H1 (cell line): ENCODE results near the gene CARD16. TPM values are rescaled to one million over a fixed set of nuclear protein-coding genes. Genes with fewer than 3 reads are reported as not detected.

Experiments used
- CTCF ChIA-PET: fragments of 300-600 bp; sonication (Branson Sonifier 250); formaldehyde crosslinking; loops from one replicate; lab custom pipeline; 2021; ENCODE audit not compliant: partially characterized antibody; lab: Charles Lee
- POLR2A ChIA-PET: fragments of 300-600 bp; sonication (Branson Sonifier 250); formaldehyde crosslinking; loops from one replicate; lab custom pipeline; 2021; ENCODE audit warnings: inconsistent platforms; ENCODE audit not compliant: partially characterized antibody; lab: Charles Lee
- DNase-seq, 2 experiments: peaks; one replicate each; pipeline versions ENCODE4 v3.0.0 to v3.0.0-alpha.2; 2010 to 2022; ENCODE audit warnings: low spot score in 2 of 2, low read depth in 1 of 2, mixed read lengths in 1 of 2
- FAIRE-seq: peaks from 2 replicates; lab custom pipeline; 2011; peaks lifted over from hg19 to GRCh38; lab: Jason Lieb, UNC
- H2AFZ ChIP-seq: 2 replicates; pipeline ENCODE4 v1.8.1; 2012; ENCODE audit warnings: low read length, inconsistent platforms
- H2AK5ac ChIP-seq: 2 replicates; pipeline ENCODE4 v1.6.1; 2013; ENCODE audit warnings: low read depth, low read length
- H2BK120ac ChIP-seq: replicated peaks from 2 replicates; pipeline ENCODE3; 2013; ENCODE audit warnings: low read depth, low read length, inconsistent platforms
- H2BK12ac ChIP-seq: 2 replicates; pipeline ENCODE4 v1.6.1; 2013; ENCODE audit warnings: low read depth, low read length
- H2BK15ac ChIP-seq: 2 replicates; pipeline ENCODE4 v1.6.1; 2013; ENCODE audit warnings: low read length
- H2BK20ac ChIP-seq: 2 replicates; pipeline ENCODE4 v1.6.1; 2013; ENCODE audit warnings: low read length
- H2BK5ac ChIP-seq: 2 replicates; pipeline ENCODE4 v1.6.1; 2013; ENCODE audit warnings: low read depth, low read length
- H3K14ac ChIP-seq: 2 replicates; pipeline ENCODE4 v1.6.1; 2013; ENCODE audit warnings: inconsistent platforms; ENCODE audit not compliant: insufficient read length
- H3K18ac ChIP-seq: 2 replicates; pipeline ENCODE4 v1.6.1; 2013; ENCODE audit warnings: low read length; ENCODE audit errors: extremely low read depth
- H3K23ac ChIP-seq: 2 replicates; pipeline ENCODE4 v1.6.1; 2013; ENCODE audit warnings: inconsistent platforms; ENCODE audit not compliant: insufficient read length
- H3K23me2 ChIP-seq: 2 replicates; pipeline ENCODE4 v1.6.1; 2013; ENCODE audit warnings: low read depth, low read length
- H3K27ac ChIP-seq: 2 replicates; pipeline ENCODE4 v1.6.1; 2011; ENCODE audit warnings: low read depth, low read length, inconsistent platforms
- H3K27me3 ChIP-seq, 4 experiments: replicated peaks in 1 of 4; 1 replicate in 1 of 4; 2 replicates in 3 of 4; pipeline versions ENCODE4 v1.6.1 to v1.8.1; 2011 to 2013; ENCODE audit warnings: low read length in 3 of 4, mild to moderate bottlenecking in 3 of 4, inconsistent platforms in 2 of 4, mixed read lengths in 2 of 4, moderate library complexity in 1 of 4; ENCODE audit not compliant: control insufficient read depth in 3 of 4, insufficient read depth in 3 of 4; ENCODE audit errors: extremely low read depth in 1 of 4
- H3K36me3 ChIP-seq, 4 experiments: 2 replicates each; pipeline versions ENCODE4 v1.6.1 to v1.8.1; 2011 to 2013; ENCODE audit warnings: mild to moderate bottlenecking in 4 of 4, low read length in 3 of 4, moderate library complexity in 2 of 4, control low read depth in 1 of 4, inconsistent platforms in 1 of 4; ENCODE audit not compliant: insufficient read depth in 4 of 4, control insufficient read depth in 2 of 4
- H3K4ac ChIP-seq: replicated peaks from 2 replicates; pipeline ENCODE3; 2013; ENCODE audit warnings: low read length, low read depth, mixed read lengths, inconsistent platforms; ENCODE audit not compliant: insufficient read length
- H3K4me1 ChIP-seq, 4 experiments: replicated peaks in 1 of 4; 1 replicate in 1 of 4; 2 replicates in 3 of 4; pipeline versions ENCODE4 v1.6.1 to v1.8.1; 2011 to 2013; ENCODE audit warnings: low read length in 3 of 4, inconsistent platforms in 2 of 4, mixed read lengths in 1 of 4; ENCODE audit not compliant: insufficient read depth in 4 of 4, control insufficient read depth in 3 of 4
- H3K4me2 ChIP-seq, 2 experiments: 2 replicates each; pipeline versions ENCODE4 v1.6.1 to v1.8.1; 2011 to 2013; ENCODE audit warnings: low read depth in 2 of 2, low read length in 2 of 2, control low read depth in 1 of 2, inconsistent platforms in 1 of 2, mild to moderate bottlenecking in 1 of 2; ENCODE audit not compliant: insufficient read depth in 1 of 2
- H3K4me3 ChIP-seq, 4 experiments: fragments of 200-600, 300-600 bp in 1 of 4; sonication (generic), shearing (Covaris generic), sonication (Bioruptor Twin) in 1 of 4; 2 replicates each; pipeline versions ENCODE4 v1.5.1 to v1.8.1; 2011 to 2016; ENCODE audit warnings: low read length in 4 of 4, low read depth in 3 of 4, control low read depth in 2 of 4, inconsistent platforms in 2 of 4, mild to moderate bottlenecking in 2 of 4, mixed read lengths in 1 of 4, moderate library complexity in 1 of 4; ENCODE audit not compliant: insufficient read depth in 2 of 4; ENCODE audit errors: extremely low read depth in 1 of 4
- H3K56ac ChIP-seq: replicated peaks from 2 replicates; pipeline ENCODE3; 2013; ENCODE audit warnings: low read depth, mild to moderate bottlenecking, mixed read lengths, low read length, inconsistent platforms; ENCODE audit not compliant: insufficient read length
- H3K79me1 ChIP-seq: 2 replicates; pipeline ENCODE4 v1.6.1; 2013; ENCODE audit warnings: low read depth, low read length, control low read depth
- H3K79me2 ChIP-seq, 2 experiments: 2 replicates each; pipeline versions ENCODE4 v1.6.1 to v1.8.1; 2012 to 2013; ENCODE audit warnings: low read length in 2 of 2, mild to moderate bottlenecking in 2 of 2, inconsistent platforms in 1 of 2; ENCODE audit not compliant: insufficient read depth in 2 of 2, control insufficient read depth in 1 of 2
- H3K9ac ChIP-seq, 4 experiments: replicated peaks in 1 of 4; 1 replicate in 1 of 4; 2 replicates in 3 of 4; pipeline versions ENCODE4 v1.6.1 to v1.8.1; 2011 to 2013; ENCODE audit warnings: low read depth in 3 of 4, low read length in 3 of 4, control low read depth in 2 of 4, mild to moderate bottlenecking in 2 of 4, moderate library complexity in 2 of 4, inconsistent platforms in 1 of 4; ENCODE audit errors: extremely low read depth in 1 of 4
- H3K9me3 ChIP-seq, 2 experiments: 2 replicates each; pipeline versions ENCODE4 v1.6.1 to v1.8.1; 2012 to 2013; ENCODE audit warnings: mild to moderate bottlenecking in 2 of 2, moderate library complexity in 2 of 2, control low read depth in 1 of 2, inconsistent platforms in 1 of 2, low read depth in 1 of 2, low read length in 1 of 2, mixed read lengths in 1 of 2; ENCODE audit not compliant: insufficient read depth in 2 of 2
- H4K20me1 ChIP-seq, 2 experiments: replicated peaks in 1 of 2; 2 replicates each; pipeline versions ENCODE3 to v1.8.1; 2011 to 2013; ENCODE audit warnings: inconsistent platforms in 2 of 2, low read length in 2 of 2, mild to moderate bottlenecking in 1 of 2; ENCODE audit not compliant: insufficient read depth in 2 of 2, control insufficient read depth in 1 of 2
- H4K5ac ChIP-seq: 2 replicates; pipeline ENCODE4 v1.6.1; 2013; ENCODE audit warnings: low read length, low read depth, mixed read lengths, inconsistent platforms; ENCODE audit not compliant: insufficient read length
- H4K8ac ChIP-seq: 2 replicates; pipeline ENCODE4 v1.8.0; 2013; ENCODE audit warnings: mild to moderate bottlenecking, moderate library complexity, low read length, inconsistent platforms; ENCODE audit not compliant: insufficient read depth; ENCODE audit errors: extremely low read depth
- H4K91ac ChIP-seq: replicated peaks from 2 replicates; pipeline ENCODE3; 2013; ENCODE audit warnings: low read length, mixed read lengths, inconsistent platforms; ENCODE audit not compliant: insufficient read length
- BACH1 ChIP-seq: IDR thresholded peaks from 2 replicates; pipeline ENCODE4 v1.6.1; 2012; ENCODE audit warnings: low read length, improper control_type of control experiment
- BCL11A ChIP-seq, 2 experiments: IDR thresholded peaks; one replicate each; pipeline ENCODE4 v1.6.1; 2011; ENCODE audit warnings: low read depth in 2 of 2, low read length in 2 of 2, mild to moderate bottlenecking in 2 of 2
- BRCA1 ChIP-seq: IDR thresholded peaks from 2 replicates; pipeline ENCODE4 v1.6.1; 2012; ENCODE audit warnings: low read depth, low read length, improper control_type of control experiment
- CBX5 ChIP-seq: fragments of 300-800, 300-1000 bp; sonication (generic); IDR thresholded peaks from 2 replicates; pipeline ENCODE4 v1.7.1; 2016; ENCODE audit warnings: antibody characterized with exemption, low read length, low read depth
- EGR1 ChIP-seq: IDR thresholded peaks from 2 replicates; pipeline ENCODE4 v1.6.1; 2011; ENCODE audit warnings: low read depth, low read length, borderline replicate concordance
- GTF2F1 ChIP-seq: IDR thresholded peaks from 2 replicates; pipeline ENCODE4 v1.6.1; 2012; ENCODE audit warnings: low read depth, low read length, improper control_type of control experiment, borderline replicate concordance
- MAFK ChIP-seq: IDR thresholded peaks from 2 replicates; pipeline ENCODE4 v1.6.1; 2012; ENCODE audit warnings: low read depth, mild to moderate bottlenecking, improper control_type of control experiment, low read length
- MAX ChIP-seq: IDR thresholded peaks from 2 replicates; pipeline ENCODE4 v1.6.1; 2012; ENCODE audit warnings: inconsistent platforms
- RFX5 ChIP-seq: IDR thresholded peaks from 2 replicates; pipeline ENCODE4 v1.6.1; 2011; ENCODE audit warnings: low read depth, low read length, improper control_type of control experiment, borderline replicate concordance
- SIN3A ChIP-seq, 2 experiments: IDR thresholded peaks in 1 of 2; conservative IDR thresholded peaks in 1 of 2; 2 replicates each; pipeline ENCODE4 v1.6.1; 2011 to 2012; ENCODE audit warnings: low read length in 2 of 2, improper control_type of control experiment in 1 of 2, low read depth in 1 of 2, mild to moderate bottlenecking in 1 of 2
- SUZ12 ChIP-seq: fragments of 200-600 bp; sonication (generic); IDR thresholded peaks from 2 replicates; pipeline ENCODE4 v1.6.1; 2012; ENCODE audit warnings: mild to moderate bottlenecking, inconsistent platforms, low read length, moderate library complexity, mixed read lengths
- USF2 ChIP-seq: IDR thresholded peaks from 2 replicates; pipeline ENCODE4 v1.6.1; 2011; ENCODE audit warnings: low read length, improper control_type of control experiment
- WGBS, 2 experiments: shearing (Covaris generic) in 1 of 2; methylation state at CpG; one replicate each; pipeline versions ENCODE4 v1.1.6 to v1.1.7; 2013 to 2015; ENCODE audit warnings: low lambda C conversion rate in 2 of 2, mixed read lengths in 2 of 2, inconsistent platforms in 1 of 2, low coverage in 1 of 2, missing lambda C conversion rate in 1 of 2; ENCODE audit not compliant: insufficient replicate concordance in 2 of 2, insufficient coverage in 1 of 2, insufficient read length in 1 of 2; ENCODE audit errors: extremely low coverage in 1 of 2, missing lambda C conversion rate in 1 of 2; 5-methylcytosine and 5-hydroxymethylcytosine counted together
- polyA plus RNA-seq, 7 experiments: library from polyadenylated mRNA; depleted of rRNA in 3 of 7; stranded (reverse) in 5 of 7; unstranded in 2 of 7; fragments of >200 nt in 5 of 7; fragments of 200-250 nt in 2 of 7; gene quantifications; 1 replicate in 5 of 7; 2 replicates in 1 of 7; 4 replicates in 1 of 7; pipeline versions ENCODE4 v1.2.1 to v1.2.3, GENCODE V29; 2011 to 2013; ENCODE audit warnings: missing spikeins in 2 of 7, mixed read lengths in 2 of 7
- total RNA-seq: library from RNA; stranded (reverse); fragmentation: NEBNext Ultra II Directional; extraction: Animal tissue kit (Norgen Biotek cat#: 25700); gene quantifications from 2 replicates; pipeline ENCODE4 v1.2.1, GENCODE V29; 2021

Gene CARD16
- total and polyA plus RNA-seq, 2 of the 8 experiments (the other 6 are each of a cell fraction or from before 2014, with no cell fraction given) = not detected

- Histone ChIP-seq H2BK12ac (no peak overlapping the region), H3K18ac (no peak overlapping the region), H3K27me3 (no peaks in the 10 kb centered on the region), H2BK5ac (no peak overlapping the region), H3K4me1 (no peaks in the 10 kb centered on the region), H4K5ac (no peak overlapping the region), H2AFZ (no peak overlapping the region), H3K23ac (no peak overlapping the region), H3K4me3 (no peak overlapping the region), H2BK120ac (no peak overlapping the region), H4K8ac (no peak overlapping the region), H3K9ac (no peak overlapping the region), H3K27ac (no peak overlapping the region), H2BK20ac (no peak overlapping the region), H2BK15ac (no peak overlapping the region), H4K91ac (no peak overlapping the region), H3K14ac (no peak overlapping the region), H3K36me3 (no peaks in the 10 kb centered on the region), H3K4ac (no peak overlapping the region), H4K20me1 (no peaks in the 10 kb centered on the region), H3K79me1 (no peaks in the 10 kb centered on the region), H3K23me2 (no peaks in the 10 kb centered on the region), H3K4me2 (no peak overlapping the region), H3K9me3 (no peaks in the 10 kb centered on the region), H3K79me2 (no peaks in the 10 kb centered on the region), H3K56ac (no peak overlapping the region), H2AK5ac (no peak overlapping the region)
- ChIA-PET POLR2A (no interaction called here), CTCF (no interaction called here)
- WGBS, 2 experiments = 67% methylated on average over 2 of the region's 2 CpGs; no CpG with 5 or more reads in 1 of the 2 experiments
- no peak for FAIRE-seq
- no peak for DNase-seq
- TF ChIP-seq BRCA1 = no peak
- TF ChIP-seq MAFK = no peak
- no peak for TF ChIP-seq SUZ12
- TF ChIP-seq SIN3A (conservative IDR thresholded peaks at IDR 0.05 in 1 of 2, IDR thresholded peaks at IDR 0.05 in 1 of 2; ENCODE audit: low read depth in 1 of 2, low read length in 2 of 2) = no peak
- no peak for TF ChIP-seq BACH1
- no peak for TF ChIP-seq MAX
- TF ChIP-seq GTF2F1 = no peak
- no peak for TF ChIP-seq CBX5
- no peak for TF ChIP-seq RFX5
- no peak for TF ChIP-seq USF2
- no peak for TF ChIP-seq EGR1
- no peak for TF ChIP-seq BCL11A (IDR thresholded peaks at IDR 0.05; ENCODE audit: low read depth in 2 of 2, low read length in 2 of 2)
These were observed 9.8 kb upstream of the CARD16 start for GRCh38 chr11:105054723-105055493.
